ENCODE data around the gene GRM8.

The GRM8 gene

GRCh38 chr7:127034186-127034806 is 218.4 kb downstream of the GRM8 start:
- no peak for DNase-seq (ENCODE audit: low read depth in 2 of 2)

DNA sequence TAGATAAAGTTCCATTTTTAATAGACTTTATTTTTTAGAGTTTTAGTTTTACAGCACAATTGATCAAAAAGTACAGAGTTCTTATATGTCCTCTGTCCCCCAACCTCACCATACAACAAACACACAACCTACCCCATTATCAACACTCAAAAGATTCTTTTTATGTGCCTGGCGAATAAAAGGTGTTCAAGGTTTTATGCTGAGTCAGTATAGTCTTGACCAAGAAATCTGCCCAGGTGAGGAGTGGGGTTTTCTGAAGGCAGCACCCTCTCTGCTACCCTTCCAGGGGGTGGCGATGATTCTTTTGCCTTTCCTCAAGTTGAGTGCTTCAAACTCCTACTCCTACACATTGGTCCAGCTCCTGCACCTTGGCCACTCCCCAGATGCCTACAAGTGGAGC is 222.9 kb downstream of the GRM8 start:
- no peak for DNase-seq (ENCODE audit: low read depth in 2 of 2)

- no peak for DNase-seq (ENCODE audit: low read depth in 2 of 2)
Observed at GRCh38 chr7:127021857-127022256, 230.9 kb downstream of the GRM8 start.

DNA sequence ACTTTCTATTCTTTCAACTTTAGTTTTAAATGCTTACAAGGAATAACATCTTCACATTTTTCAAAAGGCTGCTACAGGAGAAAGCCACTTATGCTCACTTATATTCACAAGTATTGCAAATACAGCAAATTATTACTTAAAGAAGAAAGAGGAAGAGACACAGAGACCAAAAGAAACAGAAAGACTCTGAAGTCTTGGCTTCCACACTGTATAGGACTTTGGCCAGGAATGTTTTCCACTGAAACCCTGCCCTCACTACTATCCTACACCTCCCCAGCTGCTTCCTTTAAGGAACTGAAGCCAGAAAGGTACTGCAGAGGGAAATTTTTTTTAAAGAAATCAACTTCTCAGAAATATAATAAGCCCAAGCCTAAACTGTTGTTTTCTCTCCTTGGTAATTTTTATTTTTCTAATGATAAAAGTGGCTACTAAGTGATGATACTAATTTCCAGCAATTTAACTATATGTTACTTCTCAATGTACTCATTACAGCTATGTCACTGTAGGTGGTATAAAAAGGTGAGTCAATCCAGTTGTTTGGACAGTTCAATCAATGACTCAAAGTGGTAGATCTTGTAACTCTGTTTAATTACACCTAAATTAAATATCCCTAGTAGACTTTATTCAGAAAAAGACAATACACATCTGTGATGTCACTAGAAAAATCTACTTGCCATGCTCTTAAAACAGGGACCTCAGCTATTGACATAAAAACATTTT is 231.6 kb downstream of the GRM8 start:
- DNase-seq (ENCODE audit: low read depth in 2 of 2) = no peak

DNA sequence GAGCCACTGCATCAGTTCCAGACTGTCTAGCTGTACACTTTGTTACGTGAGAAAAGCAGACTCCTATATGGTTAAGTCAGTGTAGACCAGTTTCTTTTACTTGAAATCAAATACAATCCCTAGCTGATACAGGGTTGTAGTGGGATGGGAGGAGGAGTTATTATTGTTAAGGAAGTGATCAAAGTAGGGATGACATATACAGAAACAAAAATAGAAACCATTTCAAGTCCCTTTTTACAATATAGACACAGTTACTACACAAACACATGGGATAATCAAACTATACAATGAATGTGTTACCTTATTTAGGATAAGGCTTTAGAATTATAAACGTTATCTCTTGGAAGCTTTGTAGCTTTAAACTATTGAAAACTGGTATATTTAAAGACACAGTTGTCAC is 233.9 kb downstream of the GRM8 start:
- DNase-seq (ENCODE audit: low read depth in 2 of 2) = no peak

DNA sequence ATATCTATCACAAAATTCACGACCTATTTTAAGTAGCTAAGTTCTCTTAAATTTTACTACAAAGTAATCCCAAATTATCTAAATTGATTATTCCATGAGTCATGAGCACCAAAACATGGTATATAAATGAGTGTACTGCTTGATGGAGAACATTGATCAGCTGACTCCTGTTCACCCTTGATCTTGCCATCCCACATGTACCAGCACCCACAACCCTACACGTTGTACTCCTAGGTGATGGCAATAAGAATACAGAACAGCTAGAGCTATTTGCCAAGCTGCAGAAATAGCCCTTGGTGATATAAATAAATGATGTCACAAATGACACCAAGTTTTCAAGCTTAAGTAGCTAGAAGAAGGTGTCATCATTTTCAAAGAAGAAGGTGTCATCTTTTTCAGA is 235.5 kb downstream of the GRM8 start:
- no peak for DNase-seq (ENCODE audit: low read depth in 2 of 2)

- DNase-seq (ENCODE audit: low read depth in 2 of 2) = no peak
Observed at GRCh38 chr7:127000725-127001124, 252.0 kb downstream of the GRM8 start.

GRCh38 chr7:126996659-126997058 is 256.1 kb downstream of the GRM8 start:
- DNase-seq (ENCODE audit: low read depth in 2 of 2) = no peak

- no peak for DNase-seq (ENCODE audit: low read depth in 2 of 2)
Observed at GRCh38 chr7:126993626-126994213, 259.0 kb downstream of the GRM8 start.

DNA sequence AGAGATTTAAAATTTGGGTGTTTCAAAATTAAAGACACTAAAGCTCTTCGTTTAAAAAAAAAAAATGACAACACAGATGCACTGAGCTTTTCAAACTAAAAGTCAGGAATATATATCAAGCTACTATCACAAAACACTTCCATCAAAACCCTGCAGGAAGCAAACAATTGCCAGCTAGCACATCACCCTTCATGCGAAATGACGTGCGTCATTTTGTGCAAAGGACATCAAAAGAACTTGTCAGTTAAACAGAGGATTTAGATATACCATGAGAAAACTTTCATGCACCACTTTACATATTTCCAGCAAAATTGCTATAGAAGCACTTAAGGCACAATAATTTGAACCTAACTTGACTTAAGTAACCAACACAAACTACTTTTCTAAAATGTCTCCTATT is 264.7 kb downstream of the GRM8 start:
- DNase-seq (ENCODE audit: low read depth in 2 of 2) = no peak

DNA sequence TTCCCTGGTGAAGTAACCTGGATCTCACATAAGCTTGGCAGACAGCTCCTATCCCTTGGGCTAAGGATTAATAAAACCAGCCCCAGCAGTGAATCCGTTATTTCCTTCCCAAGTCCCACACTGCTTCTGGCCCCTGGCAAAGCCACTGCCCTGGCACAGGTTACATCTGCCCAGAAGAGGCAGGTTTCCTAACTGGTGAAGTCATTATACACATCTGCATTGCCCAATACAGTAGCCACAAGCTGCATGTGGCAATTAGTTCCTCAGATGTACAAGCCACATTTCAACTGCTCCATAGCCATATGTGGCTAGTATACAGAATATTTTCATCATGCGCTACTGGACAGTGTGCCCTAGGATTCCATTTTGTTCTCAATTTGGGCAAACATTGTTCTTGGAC is 273.0 kb downstream of the GRM8 start:
- no peak for DNase-seq (ENCODE audit: low read depth in 2 of 2)

- no peak for DNase-seq (ENCODE audit: low read depth in 2 of 2)
Observed at GRCh38 chr7:126978865-126979264, 273.9 kb downstream of the GRM8 start.

- DNase-seq (ENCODE audit: low read depth in 2 of 2) = no peak
Observed at GRCh38 chr7:126973066-126973465, 279.7 kb downstream of the GRM8 start.

DNA sequence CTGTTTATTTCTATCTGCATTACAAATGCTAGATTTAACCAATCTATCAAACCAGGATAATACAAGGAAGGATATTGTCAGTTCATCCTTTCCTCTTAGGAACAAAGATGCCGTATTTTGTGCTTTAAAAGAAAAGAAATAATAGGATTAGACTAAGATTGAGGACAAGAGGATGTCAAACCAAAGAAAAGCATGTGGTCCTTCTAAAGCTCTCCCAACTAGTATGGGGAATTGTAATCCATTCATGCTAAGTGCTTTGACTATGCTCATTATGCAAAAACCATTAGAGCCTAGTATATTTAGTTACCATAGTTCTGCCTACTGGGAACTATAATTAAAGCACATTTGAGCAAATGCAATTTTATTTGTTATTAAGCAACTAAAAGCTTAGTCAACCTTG is 280.2 kb downstream of the GRM8 start:
- DNase-seq (ENCODE audit: low read depth in 2 of 2) = no peak

DNA sequence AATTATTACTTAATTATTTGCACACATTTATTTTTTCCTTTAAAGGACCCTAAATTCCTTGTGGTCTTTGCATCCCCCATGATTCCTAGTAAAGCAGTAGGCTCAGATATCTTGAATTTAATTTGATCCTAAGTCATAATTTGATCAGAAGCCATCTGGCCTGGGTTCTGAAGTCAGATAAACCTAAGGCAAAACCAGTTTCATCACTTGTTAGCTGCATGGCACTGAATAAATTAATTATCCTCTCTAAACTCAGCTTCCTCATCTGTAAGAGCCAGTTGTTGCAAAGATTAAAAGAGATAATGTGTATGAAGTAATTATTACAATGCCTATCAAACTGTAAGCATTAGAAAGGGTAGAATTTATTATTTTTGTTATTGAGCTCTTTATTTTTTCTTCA is 293.1 kb downstream of the GRM8 start:
- no peak for DNase-seq (ENCODE audit: low read depth in 2 of 2)

DNA sequence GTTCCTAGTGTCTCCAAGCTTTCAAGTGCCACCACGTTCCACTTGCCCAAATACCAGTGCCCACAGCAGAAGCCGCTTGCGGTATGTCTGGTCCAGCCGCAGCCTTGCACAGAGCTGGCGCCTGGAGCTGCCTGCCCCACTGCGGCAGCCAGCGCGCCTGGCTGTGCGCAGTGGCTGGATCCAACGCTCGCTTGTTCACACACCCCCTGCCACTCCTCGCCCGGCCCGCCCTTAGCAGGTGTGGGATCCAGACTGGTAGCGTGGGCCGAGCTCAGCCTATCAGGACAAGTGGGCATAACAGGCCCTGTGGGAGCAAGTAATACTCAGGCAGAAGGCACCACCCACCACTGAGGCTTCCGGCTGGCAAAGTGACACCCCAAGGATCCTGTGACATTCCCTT is 294.4 kb downstream of the GRM8 start:
- DNase-seq (ENCODE audit: low read depth in 2 of 2) = no peak

- DNase-seq (ENCODE audit: low read depth in 2 of 2) = no peak
Observed at GRCh38 chr7:126957443-126957842, 295.3 kb downstream of the GRM8 start.

DNA sequence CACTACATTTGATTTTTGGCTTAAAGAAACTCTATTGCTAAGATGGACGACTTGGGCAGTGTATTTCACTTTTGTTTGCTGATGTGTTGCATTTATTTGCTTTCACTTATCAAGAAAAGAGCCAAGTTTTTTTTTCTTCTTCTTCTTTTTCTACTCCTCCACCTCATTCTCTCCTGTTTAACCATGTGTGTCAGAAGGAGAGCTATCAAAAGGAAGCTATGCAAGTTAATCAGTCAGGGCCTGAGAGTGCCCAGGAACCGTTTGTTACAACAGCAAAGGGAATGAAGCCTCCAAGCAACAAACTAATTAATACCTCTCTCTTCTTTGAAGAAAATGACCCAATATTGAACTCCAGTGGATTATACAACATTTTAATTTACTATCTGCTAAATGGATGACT is 299.3 kb downstream of the GRM8 start:
- DNase-seq (ENCODE audit: low read depth in 2 of 2) = no peak

DNA sequence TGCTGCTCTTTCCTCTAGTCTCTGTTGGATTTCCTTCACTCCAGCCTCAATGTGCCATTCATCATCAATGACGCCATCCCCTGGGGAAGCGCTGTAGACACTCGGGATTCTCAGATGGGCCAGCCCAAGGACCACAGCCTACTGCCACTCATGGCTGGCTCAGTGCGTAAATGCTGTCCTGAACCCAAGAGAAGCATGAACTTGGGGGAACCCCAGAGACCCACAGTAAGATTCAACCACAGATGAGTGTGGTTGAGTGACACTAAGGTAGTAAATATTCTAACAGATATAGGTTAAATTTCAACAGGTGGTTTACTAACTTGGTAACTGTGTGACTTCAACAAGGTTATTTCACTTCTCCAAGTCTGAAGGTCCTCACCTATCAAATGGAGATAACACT is 304.1 kb downstream of the GRM8 start:
- DNase-seq (ENCODE audit: low read depth in 2 of 2) = no peak

- DNase-seq (ENCODE audit: low read depth in 2 of 2) = no peak
Observed at GRCh38 chr7:126940723-126941307, 311.9 kb downstream of the GRM8 start.

- DNase-seq (ENCODE audit: low read depth in 2 of 2) = no peak
Observed at GRCh38 chr7:126937171-126937570, 315.6 kb downstream of the GRM8 start.

- no peak for DNase-seq (ENCODE audit: low read depth in 2 of 2)
Observed at GRCh38 chr7:126931581-126931980, 321.2 kb downstream of the GRM8 start.

- DNase-seq (ENCODE audit: low read depth in 2 of 2) = no peak
Observed at GRCh38 chr7:126930166-126930565, 322.6 kb downstream of the GRM8 start.

All from stimulated activated CD4-positive, alpha-beta T cell treated with anti-CD3 and anti-CD28 coated beads, Interleukin-1b, Interleukin-23, amount 100 ng/mL, for 4 hours (primary cell).